Middle frontal gyrus (tissue), 1 donor: ENCODE data around the gene TXNRD2.

Source experiments
- DNase-seq: peaks from one replicate; pipeline ENCODE4 v3.0.0-alpha.2; 2015; ENCODE audit warnings: low spot score; ENCODE audit errors: extremely low spot score

The TXNRD2 gene

DNA sequence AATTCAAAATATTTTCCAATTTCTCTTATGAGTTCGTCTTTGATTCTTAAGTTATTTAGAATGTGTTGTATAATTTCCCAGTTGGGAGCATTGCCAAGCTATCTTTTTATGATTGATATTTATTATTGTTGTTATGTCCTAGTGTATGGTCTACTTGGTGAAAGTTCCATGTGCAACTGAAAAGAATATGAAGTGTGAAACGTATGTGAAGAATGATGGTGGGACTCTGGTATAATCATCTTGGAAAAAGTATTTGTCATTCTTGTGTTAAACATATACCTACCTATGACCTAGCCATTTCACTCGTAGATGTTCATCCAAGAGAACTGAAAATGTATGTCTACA, 75.0 kb downstream of the TXNRD2 start:
- no peak for DNase-seq

DNA sequence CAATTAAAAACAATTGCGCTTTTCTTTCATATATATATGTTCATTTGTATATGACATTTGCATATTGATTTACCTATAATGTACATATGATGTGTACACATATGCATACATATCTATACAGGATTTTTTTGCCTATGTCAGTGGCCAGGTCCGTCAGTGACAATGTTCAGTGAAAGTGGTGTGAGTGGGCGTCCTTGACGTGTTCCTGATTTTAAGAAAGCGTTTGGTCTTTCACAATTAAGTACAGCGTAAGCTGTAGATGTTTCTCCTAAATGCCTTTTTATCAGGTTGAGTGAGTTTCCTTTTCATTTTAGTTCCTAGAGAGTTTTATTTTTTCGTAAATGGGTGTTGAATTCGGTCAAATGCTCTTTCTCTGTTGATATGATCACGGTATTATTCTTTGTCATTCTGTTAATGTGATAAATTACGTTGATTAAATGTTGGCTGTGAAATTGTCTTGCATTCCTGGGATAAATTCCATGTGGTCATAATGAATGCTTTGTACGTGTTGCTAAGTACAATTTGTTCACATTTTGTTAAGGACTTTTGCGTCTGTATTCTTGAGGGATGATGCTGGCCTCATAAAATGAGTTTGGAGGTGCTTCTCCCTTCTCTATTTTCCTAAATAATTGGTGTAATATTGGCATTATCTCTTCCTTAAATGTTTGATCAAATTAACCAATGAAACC, 76.3 kb downstream of the TXNRD2 start:
- DNase-seq = no peak

DNA sequence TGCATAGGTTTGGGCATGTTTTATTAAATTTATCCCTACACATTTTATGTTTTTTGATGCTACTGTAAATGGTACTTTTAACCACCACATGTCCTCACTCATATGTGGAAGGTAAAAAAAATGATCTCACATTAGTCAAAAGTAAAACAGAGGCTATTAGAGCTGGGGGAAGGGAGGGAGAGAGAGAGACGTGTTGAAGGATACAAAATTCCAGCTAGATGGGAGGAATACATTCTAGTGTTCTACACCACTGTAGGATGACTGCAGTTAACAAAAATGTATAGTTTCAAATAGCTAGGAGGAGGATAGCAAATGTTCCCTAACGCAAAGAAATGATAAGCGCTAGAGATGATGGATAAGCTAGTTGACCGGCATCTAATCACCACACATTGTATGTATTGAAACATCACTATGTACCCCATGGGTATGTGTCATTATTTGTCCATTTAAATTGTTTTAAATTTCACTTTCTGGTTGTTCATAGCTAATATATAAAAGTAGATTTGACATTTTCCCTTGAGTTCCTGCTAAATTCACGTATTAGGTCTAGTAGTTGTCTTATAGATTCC, 77.0 kb downstream of the TXNRD2 start:
- DNase-seq = no peak

DNA sequence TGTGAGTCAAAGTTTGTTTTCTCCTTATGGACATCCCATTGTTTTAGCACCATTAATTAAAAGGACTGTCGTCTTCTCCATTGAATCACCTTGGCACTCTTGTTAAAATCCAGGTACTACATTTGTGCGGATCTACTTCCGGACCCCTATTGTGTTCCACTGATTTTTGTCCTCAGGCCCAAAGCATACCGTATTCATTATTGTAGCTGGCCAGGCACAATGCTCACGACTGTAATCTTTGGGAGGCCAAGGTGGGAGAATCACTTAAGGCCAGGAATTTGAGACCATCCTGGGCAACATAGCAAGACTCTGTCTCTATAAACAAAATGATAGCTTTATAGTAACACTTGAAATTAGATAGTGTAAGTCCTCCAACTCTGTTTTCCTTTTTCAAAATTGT, 78.0 kb downstream of the TXNRD2 start:
- no peak for DNase-seq

DNA sequence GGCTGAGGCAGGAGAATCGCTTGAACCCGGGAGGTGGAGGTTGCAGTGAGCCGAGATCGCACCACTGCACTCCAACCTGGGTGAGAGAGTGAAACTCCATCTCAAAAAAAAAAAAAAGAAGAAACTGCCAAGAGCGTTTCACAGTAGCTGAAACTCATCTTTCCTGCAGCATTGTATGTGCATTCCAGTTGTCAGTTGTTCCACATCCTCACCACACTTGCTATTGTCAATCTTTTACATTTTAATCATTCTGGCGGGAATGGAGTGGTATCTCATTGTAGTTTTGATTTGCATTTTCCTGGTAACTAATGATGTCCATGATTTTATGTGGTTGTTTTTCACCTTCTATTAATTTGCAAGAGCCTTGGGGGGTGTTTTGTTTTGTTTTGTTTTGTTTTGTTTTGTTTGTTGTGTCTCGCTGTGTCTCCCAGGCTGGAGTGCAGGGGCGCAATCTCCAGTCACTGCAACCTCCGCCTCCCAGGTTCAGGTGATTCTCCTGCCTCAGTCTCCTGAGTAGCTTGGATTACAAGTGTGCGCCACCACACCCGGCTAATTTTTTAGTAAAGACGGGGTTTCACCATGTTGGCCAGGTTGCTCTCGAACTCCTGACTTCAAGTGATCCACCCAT, 78.9 kb downstream of the TXNRD2 start:
- DNase-seq = no peak

DNA sequence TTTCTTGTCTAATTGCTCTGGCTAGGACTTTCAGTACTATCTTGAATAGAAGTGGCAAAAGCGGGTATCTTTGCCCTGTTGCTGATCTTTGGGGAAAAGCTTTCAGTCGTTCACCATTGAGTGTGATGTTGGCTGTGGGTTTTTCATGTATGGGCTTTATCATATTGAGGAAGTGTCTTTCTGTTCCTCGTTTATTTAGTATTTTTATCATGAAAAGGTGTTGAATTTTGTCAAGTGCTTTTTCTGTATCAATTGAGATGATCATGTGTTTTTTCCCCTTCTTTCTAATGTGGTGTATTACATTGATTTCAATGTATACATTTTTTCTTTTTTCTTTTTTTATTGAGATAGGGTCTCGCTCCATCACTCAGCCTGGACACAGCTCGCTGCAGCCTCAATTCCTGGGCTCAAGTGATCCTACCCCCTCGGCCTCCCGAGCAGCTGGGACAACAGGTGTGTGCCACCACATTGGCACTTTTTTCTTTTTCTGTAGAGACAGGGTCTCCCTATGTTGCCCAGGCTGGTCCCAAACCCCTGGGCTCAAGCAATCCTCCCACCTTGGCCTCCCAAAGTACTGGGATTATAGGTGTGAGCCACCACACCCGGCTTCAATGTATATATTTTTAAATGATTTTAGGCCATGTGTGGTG, 81.6 kb downstream of the TXNRD2 start:
- DNase-seq = no peak

DNA sequence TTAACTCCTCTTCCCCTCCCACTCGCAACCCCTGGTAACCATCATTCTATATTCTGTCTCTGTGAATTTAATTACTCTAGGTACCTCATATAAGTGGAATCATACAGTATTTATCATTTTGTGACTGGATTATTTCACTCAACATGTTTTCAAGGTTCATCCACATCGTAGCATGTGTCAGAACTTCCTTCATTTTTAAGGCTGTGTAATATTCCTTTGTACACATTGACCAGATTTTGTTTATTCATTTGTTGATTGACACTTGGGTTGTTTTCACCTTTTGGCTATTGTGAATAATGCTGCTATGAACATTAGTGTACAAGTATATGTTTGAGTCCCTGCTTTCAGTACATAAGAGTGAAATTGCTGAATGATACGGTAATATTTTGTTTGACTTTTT, 84.2 kb downstream of the TXNRD2 start:
- no peak for DNase-seq

DNA sequence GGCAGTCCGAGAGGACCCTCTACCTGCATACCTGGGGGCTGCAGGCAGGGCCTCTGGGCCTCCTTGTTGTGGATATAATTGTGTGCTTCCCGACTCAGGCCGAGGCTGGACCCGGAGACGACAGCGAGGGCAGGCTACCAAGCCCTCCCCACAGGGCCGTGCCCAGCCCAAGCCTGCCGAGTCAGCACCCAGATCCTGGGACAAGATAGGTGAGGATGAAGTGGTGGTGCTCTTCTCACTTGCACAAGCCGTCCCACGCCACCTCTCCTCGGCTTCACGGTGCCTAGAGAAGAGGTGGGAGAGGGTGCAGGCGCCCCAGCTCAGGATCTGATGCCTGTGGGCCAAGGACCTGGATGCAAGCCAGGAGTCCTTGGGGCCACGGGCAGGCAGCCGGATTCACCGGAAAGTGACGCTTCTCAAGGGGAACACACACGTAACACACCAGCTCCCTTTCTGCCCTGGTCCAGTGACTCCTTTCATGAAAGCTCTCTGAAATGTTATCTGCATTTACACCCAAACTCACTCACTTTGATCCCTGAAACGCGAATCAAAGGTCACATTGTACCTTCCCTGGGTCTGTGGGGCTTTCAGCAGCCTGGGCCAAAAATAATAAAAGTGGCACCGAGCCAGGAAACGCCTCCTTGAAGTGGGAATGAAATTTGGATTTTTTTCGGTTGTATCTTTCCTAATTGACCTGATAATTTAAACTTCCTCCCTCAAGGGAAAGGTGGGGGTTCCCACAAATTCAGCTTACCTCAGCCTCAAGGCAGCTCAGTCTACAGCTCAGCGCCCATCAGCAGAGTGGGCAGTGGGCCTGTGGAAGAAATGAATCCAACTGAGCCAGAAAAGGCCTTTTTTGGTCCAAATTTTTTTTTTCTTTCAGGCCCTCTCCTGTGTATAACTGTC, 85.9 kb downstream of the TXNRD2 start:
- no peak for DNase-seq

DNA sequence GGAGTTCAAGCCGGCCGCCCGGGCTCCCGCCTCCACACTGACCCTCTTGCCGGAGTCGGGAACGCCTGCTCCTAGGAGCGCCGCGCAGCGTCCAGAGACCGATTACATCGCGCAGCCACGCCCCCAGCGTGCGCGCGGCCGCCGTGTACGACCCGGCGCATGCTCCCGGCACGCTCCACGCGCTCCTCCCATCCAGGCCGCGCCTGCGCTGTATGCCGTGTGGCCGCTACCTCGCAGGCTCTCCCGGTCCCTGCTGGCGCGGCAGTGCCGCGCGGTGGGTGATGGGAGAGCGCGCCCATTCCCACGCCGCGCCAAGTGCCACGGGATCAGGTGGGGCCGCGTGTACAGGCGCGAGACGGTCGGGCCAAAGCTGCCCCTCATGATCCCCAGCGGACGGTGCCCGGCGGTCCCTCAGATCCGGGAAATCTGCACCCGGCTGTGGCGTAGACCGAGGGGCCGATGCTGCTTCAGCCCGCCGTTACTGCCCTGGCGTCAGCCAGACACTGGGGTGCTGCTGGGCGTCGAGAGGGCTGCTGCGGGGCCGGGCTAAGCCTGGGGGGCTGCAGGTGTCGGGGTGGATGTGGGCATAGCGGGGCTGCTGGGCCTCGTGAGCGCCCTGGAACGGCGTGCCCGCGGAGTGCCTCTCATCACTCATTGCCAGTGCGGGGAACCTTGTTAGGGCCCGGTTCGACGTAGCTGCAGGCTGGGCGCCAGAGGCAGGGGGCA, 86.7 kb downstream of the TXNRD2 start, which contains the start of the genes GNB1L and RTL10:
Gene GNB1L, minus strand, starts transcription at position 97 of the 726 bp plus-strand sequence. CDS start 33,519 bp downstream, outside the sequence.
Gene RTL10, minus strand, starts transcription at position 97 of the 726 bp plus-strand sequence. CDS start 2,613 bp downstream, outside the sequence.
- peak; percentile 94 for DNase-seq

DNA sequence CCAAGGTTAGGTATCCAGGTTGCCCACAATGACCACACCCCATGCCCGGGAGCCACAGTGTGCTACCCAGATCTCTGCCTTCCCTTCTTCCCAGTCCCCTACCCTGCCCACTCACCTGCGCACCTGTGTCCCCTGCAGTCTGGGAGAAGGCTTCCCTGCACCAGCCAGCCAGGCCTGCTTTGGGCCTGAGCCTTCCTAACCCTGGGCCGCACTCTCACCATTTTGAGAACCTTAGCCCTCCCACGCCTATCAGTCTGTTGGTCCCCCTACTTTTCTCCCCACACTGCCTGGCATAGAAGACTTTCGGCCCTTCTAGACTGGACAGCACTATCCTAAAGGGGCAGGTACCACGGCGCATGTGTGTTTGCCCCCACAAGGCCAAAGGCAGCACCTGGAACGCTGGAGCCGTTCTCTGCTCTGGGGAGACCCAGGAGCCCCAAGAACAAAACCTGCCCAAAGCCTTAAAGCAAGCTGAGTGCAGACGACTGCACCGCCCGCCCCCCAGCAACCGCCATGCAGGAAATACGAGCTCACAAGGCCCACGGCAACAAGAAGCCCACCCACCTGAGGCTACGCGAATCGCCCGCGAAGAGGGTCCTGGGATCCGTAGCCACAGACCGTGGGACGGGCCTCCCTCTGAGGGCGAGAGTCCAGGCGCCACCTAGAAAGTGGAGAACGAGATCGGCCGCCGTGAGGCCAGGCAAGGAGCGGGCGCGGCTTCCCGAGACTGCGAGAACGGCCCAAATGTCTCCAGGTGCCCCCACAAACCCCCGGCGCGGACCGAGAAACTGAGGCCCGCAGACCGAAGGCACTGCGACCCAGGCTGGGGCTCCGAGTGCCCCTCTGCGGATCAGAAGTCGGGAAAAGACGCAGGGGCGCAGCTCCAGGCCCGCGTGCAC, 87.5 kb downstream of the TXNRD2 start:
- DNase-seq = no peak

DNA sequence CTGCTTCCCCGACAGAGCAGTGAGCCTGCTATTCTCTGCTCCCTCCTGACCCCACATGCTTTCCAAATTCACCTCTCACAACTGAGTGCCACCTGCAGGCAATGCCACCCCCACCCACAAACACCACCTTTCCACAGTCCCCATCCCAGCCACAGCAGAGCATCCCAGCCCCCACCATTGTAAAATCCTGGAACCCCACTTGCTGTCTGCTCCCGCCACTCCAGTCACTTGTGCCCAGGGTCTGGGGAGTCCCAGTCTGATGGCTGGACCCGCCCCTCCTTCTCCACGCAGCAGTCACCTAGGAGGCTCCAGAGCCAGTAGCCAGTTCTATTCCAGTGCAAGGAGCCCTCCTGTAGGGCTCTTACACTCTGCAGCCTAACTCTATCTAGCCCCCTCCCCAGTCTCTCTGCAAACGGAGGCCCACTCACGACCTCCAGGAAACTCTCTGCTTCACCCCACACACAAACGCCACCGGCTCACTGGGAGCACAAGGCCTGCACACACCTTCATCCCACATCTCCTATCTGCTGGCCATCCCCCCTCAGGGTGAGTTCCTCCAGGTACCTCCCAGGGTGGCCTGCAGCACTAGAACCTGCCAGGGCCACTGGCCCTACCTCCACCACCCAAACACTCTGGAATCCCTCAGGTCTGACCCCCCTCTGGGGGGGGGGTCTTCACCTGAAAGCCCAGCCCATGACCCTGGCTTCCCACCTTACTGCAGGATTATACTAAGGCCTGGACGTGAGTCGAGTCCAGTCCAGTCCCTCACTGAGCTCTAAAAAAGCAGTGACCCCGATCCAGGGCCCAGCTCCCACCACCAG, 88.3 kb downstream of the TXNRD2 start:
- no peak for DNase-seq

DNA sequence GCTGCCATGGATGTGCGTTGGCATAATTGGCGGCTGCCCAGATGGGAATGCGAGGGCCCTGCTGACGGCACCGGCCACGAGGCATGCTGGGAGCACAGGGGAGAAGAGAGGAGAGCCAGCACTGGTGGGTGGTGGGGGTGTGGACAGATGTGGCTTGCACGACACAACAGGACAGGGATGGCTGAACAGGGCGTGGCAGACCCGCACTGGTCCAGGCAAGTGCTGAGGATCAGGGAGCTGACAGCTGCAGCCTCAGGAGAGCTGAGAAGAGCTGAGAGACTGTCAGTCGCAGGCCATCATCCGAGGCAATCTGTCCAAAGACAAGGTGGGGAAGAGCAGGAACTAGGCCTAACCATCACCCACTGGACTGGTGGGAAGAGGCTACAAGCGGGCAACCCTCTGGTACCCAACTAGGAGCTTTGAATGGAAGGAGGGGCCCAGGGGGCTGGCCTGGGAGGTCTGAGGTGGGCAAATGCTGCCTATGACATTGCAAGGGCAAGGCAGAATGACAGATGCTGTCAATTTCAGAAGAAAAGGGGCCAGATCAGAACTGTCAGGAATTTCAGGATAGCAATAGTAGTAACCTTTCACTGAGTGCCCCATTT, 89.3 kb downstream of the TXNRD2 start:
- no peak for DNase-seq

DNA sequence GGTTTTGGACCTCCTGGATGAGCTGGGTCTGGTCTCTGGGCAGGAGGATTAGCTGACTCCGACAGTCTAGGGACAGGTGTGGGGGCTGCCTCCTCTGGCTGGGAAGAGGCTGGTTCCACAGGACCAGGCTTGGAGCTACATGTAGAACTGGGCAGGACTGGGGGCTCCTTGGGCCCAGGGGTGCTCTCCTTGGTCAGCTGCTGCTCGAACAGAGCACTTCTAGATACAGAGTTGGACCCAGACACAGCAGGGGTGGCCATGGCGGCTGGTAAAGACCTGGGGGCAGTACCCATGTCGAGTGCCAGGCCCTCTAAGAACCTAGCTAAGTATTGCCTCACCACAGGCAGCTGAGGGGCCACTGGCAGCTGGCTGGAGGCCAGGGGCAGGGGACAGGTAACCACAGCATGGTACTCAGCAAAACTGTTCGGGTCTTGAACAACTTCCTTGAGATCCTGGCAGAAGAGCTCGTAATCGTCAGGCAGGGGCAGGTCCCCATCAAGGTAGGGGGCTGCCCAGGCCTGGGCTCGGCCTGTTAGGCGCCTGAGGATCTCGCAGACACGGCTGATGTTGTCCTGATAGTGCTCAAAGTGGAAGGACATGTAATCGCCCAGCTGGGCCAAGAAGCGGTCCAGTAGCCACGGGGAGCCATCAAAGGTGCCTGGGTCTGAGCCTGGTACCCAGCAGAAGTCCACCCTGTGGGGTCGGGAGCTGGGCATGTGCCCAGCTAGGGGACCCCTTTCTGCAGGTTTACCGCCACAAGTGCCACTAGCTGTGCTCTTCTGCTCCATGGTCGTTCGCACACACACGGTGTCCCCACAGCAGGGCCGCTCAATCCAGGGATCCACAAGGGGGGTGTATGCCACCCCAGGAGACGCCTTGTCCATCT, 90.1 kb downstream of the TXNRD2 start:
- DNase-seq = no peak

DNA sequence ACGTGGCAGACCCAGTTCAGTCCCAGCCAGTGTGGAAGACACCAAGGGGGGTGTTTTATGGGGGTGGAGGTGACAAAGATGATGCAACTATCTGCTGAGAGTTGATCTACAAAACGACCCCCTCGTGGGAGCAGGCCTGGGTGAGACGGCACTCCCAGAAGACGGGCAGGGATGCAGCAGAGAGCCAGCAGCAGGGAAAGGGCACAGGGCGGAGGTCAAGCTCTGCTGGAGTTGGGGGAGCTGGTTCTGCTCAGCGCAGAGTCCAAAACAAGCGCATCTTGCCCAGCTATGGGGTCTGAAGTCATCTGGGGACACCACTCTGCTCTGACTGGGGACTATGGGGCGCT, 90.9 kb downstream of the TXNRD2 start:
- DNase-seq = no peak

DNA sequence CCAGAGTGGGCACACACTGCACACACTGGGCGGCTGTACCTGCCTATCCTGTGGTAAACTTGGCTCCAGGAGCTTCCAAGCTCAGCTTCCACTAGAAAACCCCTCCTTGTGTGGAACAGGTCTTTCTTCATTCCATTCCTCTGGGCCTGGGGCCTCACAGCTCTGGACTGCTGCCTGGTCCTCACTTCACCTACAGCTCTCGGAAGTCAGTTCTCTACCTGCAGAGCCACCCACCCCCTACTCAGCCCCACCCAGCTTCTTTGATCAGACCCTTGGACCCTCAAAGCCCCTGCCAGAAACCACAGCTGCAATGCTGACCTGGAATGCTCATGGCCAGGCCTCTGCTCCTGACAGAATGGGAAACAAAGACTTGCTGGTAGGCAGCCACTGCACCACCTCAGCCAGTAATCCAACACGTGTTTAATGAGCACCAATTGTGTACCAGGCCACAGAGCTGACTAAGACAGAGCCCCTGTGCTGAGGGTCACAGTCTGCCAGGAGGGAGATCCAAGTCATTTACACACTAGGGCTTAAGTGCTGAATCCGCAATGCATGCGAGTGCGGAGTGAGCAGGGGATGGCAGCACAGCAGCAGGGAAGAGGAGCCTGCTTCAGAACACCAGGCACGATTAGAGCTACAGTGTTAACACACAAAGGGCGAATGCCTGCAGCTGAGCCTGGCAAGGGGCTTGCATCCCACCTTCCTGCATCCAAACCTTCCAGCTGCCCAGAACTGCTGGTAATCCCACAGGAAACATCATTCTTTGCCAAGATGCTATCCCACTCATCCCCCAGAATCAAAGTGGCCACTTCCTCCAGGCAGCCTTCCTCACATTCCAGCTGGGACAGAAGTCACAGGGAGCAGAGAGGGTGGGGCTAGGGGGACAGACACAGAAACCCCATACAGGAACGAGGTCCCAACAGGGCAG, 91.5 kb downstream of the TXNRD2 start:
- no peak for DNase-seq
